GM10248 (cell line): ENCODE data around the gene SPDYE6.
"Not testable (repeated sequence)": the region's sequence is repeated elsewhere in the genome, so short reads cannot be mapped to it uniquely, and the experiment has no call there.

ENCODE experiments used
- CTCF ChIA-PET: fragments of 300-600 bp; sonication (Branson Sonifier 250); formaldehyde crosslinking; extraction: SDS; loops from one replicate; lab custom pipeline; 2021; ENCODE audit warnings: antibody characterized with exemption; lab: Yijun Ruan, JAX
- POLR2A ChIA-PET: fragments of 350-650 bp; sonication (Branson Sonifier 250); formaldehyde crosslinking; extraction: SDS; loops from one replicate; lab custom pipeline; 2020; ENCODE audit warnings: antibody characterized with exemption; lab: Yijun Ruan, JAX
- DNase-seq: peaks from one replicate; pipeline ENCODE4 v3.0.0; 2012; ENCODE audit errors: extremely low spot score
- TF ChIP-seq, protein P1 (sequence below): IDR thresholded peaks from 2 replicates; pipeline ENCODE4 v1.5.1; 2012; ENCODE audit warnings: mild to moderate bottlenecking, low read depth; ENCODE audit errors: extremely low read depth, missing control alignments, control extremely low read depth

Gene SPDYE6

DNA sequence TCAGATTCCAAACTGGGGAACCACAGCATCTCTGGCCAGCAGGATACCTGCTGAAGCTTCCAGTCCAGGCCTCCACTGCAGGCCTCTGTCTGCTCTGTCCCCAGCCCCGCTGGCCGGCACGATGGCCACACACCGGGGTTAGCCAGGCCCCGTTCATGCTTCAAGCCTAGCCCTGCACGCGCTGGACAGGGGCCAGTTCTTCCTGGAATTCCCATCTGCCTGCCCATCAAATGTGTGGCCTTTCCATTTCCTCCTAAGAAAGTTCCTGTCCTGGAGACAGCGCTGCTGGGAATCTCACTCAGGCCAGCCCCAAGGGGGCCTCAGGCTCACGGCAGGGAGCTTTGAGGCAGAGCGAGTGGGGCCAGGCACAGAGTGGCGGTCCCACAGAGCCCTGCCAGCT is 51.6 kb downstream of the SPDYE6 start:
- POLR2A ChIA-PET = no interaction called here
- DNase-seq = no peak
- CTCF ChIA-PET = interaction anchor here (0.8 to 2.1 kb wide), 4 partner anchors 13 to 87 kb away, joined by 3 to 13 read pairs (median 3); no protein-coding TSS in a partner anchor
- TF ChIP-seq, protein P1, sequence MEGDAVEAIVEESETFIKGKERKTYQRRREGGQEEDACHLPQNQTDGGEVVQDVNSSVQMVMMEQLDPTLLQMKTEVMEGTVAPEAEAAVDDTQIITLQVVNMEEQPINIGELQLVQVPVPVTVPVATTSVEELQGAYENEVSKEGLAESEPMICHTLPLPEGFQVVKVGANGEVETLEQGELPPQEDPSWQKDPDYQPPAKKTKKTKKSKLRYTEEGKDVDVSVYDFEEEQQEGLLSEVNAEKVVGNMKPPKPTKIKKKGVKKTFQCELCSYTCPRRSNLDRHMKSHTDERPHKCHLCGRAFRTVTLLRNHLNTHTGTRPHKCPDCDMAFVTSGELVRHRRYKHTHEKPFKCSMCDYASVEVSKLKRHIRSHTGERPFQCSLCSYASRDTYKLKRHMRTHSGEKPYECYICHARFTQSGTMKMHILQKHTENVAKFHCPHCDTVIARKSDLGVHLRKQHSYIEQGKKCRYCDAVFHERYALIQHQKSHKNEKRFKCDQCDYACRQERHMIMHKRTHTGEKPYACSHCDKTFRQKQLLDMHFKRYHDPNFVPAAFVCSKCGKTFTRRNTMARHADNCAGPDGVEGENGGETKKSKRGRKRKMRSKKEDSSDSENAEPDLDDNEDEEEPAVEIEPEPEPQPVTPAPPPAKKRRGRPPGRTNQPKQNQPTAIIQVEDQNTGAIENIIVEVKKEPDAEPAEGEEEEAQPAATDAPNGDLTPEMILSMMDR = no peak

GRCh38 chr7:102303669-102304422 is 52.4 kb downstream of the SPDYE6 start:
- CTCF ChIA-PET = interaction anchor here (0.8 to 2.1 kb wide), 5 partner anchors 9 to 88 kb away, joined by 3 to 13 read pairs (median 3); no protein-coding TSS in a partner anchor
- POLR2A ChIA-PET = no interaction called here
- TF ChIP-seq, protein P1 = no peak
- DNase-seq = no peak

DNA sequence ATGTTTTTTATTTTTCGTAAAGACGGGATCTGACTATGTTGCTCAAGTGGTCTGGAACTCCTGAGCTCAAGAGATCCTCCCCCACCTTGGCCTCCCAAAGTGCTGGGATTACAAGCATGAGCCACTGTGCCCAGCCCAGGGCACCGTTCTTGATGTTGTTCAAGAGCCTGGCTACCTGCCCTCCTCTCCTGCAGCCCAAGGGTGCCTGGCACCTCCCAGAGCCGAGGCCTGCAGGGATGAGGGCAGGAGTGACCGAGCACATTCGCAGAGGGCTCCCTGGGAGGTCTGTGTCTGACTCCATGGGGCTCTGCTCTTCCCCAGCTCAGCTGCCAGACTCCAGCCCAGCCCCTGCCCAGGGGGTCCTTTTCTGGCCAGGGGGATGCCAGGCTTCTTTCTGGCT is 54.2 kb downstream of the SPDYE6 start:
- ChIA-PET CTCF (no interaction called here), POLR2A (interaction anchor here (1.0 kb wide), 1 partner anchor 14 kb away, joined by 4 read pairs; no protein-coding TSS in a partner anchor)
- no peak for DNase-seq
- TF ChIP-seq, protein P1 = no peak

GRCh38 chr7:102301367-102301766 is 54.9 kb downstream of the SPDYE6 start:
- CTCF ChIA-PET, DNase-seq: not testable (repeated sequence)
- POLR2A ChIA-PET = interaction anchor here (1.0 kb wide), 1 partner anchor 14 kb away, joined by 4 read pairs; no protein-coding TSS in a partner anchor

GRCh38 chr7:102300643-102301221 is 55.5 kb downstream of the SPDYE6 start:
- TF ChIP-seq, protein P1 = no peak
- no peak for DNase-seq
- POLR2A ChIA-PET = no interaction called here
- CTCF ChIA-PET = no interaction called here

- ChIA-PET POLR2A (interaction anchor here (0.6 kb wide), 1 partner anchor 1870 kb away, joined by 3 read pairs; no protein-coding TSS in a partner anchor), CTCF (interaction anchor here (1.2 to 1.3 kb wide), 2 partner anchors 11 to 18 kb away, joined by 3 read pairs; no protein-coding TSS in a partner anchor)
- TF ChIP-seq, protein P1 = no peak
- no peak for DNase-seq
These were observed 58.6 kb downstream of the SPDYE6 start for GRCh38 chr7:102297487-102298218.
